Measurements from ENCODE around the gene CRYL1.

The CRYL1 gene

GRCh38 chr13:20359335-20359734 is 166.3 kb downstream of the CRYL1 start (continued):
- no peak for TF ChIP-seq ZNF48 (tag by site-specific recombination; IDR thresholded peaks at IDR 0.05)
- no peak for TF ChIP-seq ZNF211 (tag by site-specific recombination; IDR thresholded peaks at IDR 0.05; ENCODE audit: low read depth)
- TF ChIP-seq RBAK (tag by site-specific recombination; IDR thresholded peaks at IDR 0.05): no peak
- 0 out of 2 replicates have a peak, but pooled peaks have one; percentile 26 for TF ChIP-seq ZNF629 (tag by site-specific recombination; IDR thresholded peaks at IDR 0.05)
- TF ChIP-seq ZNF596 (tag by site-specific recombination; IDR thresholded peaks at IDR 0.05): no peak
- TF ChIP-seq ZNF626 (tag by site-specific recombination; IDR thresholded peaks at IDR 0.05): no peak
- TF ChIP-seq ZFP37 (tag by site-specific recombination; IDR thresholded peaks at IDR 0.05): 0 out of 2 replicates have a peak, but pooled peaks have one; percentile 26
- TF ChIP-seq KLF10 (tag by site-specific recombination; IDR thresholded peaks at IDR 0.05): no peak
- no peak for TF ChIP-seq ZNF555 (tag by site-specific recombination; conservative IDR thresholded peaks at IDR 0.05)
- no peak for TF ChIP-seq ZNF792 (tag by site-specific recombination; IDR thresholded peaks at IDR 0.05)
- TF ChIP-seq ZNF366 (tag by site-specific recombination; conservative IDR thresholded peaks at IDR 0.05): 0 out of 2 replicates have a peak, but pooled peaks have one; percentile 10
- no peak for TF ChIP-seq BCL11A (tag by site-specific recombination; IDR thresholded peaks at IDR 0.05; ENCODE audit: low read depth)
- no peak for TF ChIP-seq TCF7L2 (IDR thresholded peaks at IDR 0.05; ENCODE audit: borderline replicate concordance, low read depth, low read length)
- no peak for TF ChIP-seq ZNF175 (tag by site-specific recombination; IDR thresholded peaks at IDR 0.05)
- TF ChIP-seq ZSCAN16 (tag by site-specific recombination; IDR thresholded peaks at IDR 0.05): no peak
- no peak for TF ChIP-seq KLF8 (tag by site-specific recombination; IDR thresholded peaks at IDR 0.05)
- no peak for TF ChIP-seq ZEB2 (tag by site-specific recombination; IDR thresholded peaks at IDR 0.05)
- TF ChIP-seq ZNF184 (tag by site-specific recombination; IDR thresholded peaks at IDR 0.05): no peak
- TF ChIP-seq ZNF639 (tag by site-specific recombination; IDR thresholded peaks at IDR 0.05): peak; percentile 35; the same call in 1 of the 2 replicates
- TF ChIP-seq, protein P1, sequence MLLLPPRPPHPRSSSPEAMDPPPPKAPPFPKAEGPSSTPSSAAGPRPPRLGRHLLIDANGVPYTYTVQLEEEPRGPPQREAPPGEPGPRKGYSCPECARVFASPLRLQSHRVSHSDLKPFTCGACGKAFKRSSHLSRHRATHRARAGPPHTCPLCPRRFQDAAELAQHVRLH (tag by site-specific recombination; IDR thresholded peaks at IDR 0.05): no peak
- TF ChIP-seq, protein P2, sequence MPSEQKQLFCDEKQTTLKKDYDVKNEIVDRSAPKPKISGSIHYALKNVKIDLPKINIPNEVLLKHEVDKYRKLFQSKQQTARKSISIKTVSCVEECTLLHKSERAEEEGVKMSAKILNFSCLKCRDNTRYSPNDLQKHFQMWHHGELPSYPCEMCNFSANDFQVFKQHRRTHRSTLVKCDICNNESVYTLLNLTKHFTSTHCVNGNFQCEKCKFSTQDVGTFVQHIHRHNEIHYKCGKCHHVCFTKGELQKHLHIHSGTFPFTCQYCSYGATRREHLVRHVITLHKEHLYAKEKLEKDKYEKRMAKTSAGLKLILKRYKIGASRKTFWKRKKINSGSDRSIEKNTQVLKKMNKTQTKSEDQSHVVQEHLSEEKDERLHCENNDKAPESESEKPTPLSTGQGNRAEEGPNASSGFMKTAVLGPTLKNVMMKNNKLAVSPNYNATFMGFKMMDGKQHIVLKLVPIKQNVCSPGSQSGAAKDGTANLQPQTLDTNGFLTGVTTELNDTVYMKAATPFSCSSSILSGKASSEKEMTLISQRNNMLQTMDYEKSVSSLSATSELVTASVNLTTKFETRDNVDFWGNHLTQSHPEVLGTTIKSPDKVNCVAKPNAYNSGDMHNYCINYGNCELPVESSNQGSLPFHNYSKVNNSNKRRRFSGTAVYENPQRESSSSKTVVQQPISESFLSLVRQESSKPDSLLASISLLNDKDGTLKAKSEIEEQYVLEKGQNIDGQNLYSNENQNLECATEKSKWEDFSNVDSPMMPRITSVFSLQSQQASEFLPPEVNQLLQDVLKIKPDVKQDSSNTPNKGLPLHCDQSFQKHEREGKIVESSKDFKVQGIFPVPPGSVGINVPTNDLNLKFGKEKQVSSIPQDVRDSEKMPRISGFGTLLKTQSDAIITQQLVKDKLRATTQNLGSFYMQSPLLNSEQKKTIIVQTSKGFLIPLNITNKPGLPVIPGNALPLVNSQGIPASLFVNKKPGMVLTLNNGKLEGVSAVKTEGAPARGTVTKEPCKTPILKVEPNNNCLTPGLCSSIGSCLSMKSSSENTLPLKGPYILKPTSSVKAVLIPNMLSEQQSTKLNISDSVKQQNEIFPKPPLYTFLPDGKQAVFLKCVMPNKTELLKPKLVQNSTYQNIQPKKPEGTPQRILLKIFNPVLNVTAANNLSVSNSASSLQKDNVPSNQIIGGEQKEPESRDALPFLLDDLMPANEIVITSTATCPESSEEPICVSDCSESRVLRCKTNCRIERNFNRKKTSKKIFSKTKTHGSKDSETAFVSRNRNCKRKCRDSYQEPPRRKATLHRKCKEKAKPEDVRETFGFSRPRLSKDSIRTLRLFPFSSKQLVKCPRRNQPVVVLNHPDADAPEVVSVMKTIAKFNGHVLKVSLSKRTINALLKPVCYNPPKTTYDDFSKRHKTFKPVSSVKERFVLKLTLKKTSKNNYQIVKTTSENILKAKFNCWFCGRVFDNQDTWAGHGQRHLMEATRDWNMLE (tag by site-specific recombination; conservative IDR thresholded peaks at IDR 0.05; ENCODE audit: low read depth): no peak
- TF ChIP-seq ZNF2 (tag by site-specific recombination; IDR thresholded peaks at IDR 0.05): no peak
- no peak for TF ChIP-seq PRDM4 (tag by site-specific recombination; IDR thresholded peaks at IDR 0.05)
- TF ChIP-seq ZNF174 (tag by site-specific recombination; IDR thresholded peaks at IDR 0.05): no peak
- 0 out of 2 replicates have a peak, but pooled peaks have one; percentile 33 for TF ChIP-seq HIC1 (tag by site-specific recombination; IDR thresholded peaks at IDR 0.05)
- TF ChIP-seq, protein P3, sequence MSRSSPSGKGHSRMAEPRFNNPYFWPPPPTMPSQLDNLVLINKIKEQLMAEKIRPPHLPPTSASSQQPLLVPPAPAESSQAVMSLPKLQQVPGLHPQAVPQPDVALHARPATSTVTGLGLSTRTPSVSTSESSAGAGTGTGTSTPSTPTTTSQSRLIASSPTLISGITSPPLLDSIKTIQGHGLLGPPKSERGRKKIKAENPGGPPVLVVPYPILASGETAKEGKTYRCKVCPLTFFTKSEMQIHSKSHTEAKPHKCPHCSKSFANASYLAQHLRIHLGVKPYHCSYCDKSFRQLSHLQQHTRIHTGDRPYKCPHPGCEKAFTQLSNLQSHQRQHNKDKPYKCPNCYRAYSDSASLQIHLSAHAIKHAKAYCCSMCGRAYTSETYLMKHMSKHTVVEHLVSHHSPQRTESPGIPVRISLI (tag by site-specific recombination; IDR thresholded peaks at IDR 0.05): no peak
- TF ChIP-seq ZNF335 (tag by site-specific recombination; conservative IDR thresholded peaks at IDR 0.05): no peak
